WERI-Rb-1 (cell line): ENCODE results near the gene HTR6.

ENCODE experiments used
- DNase-seq: peaks from one replicate; pipeline ENCODE4 v3.0.0-alpha.2; 2020
- H3K27ac ChIP-seq: fragments of 250-450 bp; sonication (Bioruptor Pico); 2 replicates; pipeline ENCODE4 v1.5.1; 2020; ENCODE audit warnings: mild to moderate bottlenecking, moderate library complexity
- H3K27me3 ChIP-seq: fragments of 250-450 bp; sonication (Bioruptor Pico); 2 replicates; pipeline ENCODE4 v1.5.1; 2021; ENCODE audit warnings: mild to moderate bottlenecking, low read depth, moderate library complexity; ENCODE audit not compliant: insufficient read depth, severe bottlenecking
- H3K36me3 ChIP-seq: fragments of 250-450 bp; sonication (Bioruptor Pico); 2 replicates; pipeline ENCODE4 v1.5.1; 2020; ENCODE audit warnings: mild to moderate bottlenecking, moderate library complexity
- H3K4me3 ChIP-seq: 2 replicates; pipeline ENCODE4 v1.5.1; 2011; ENCODE audit warnings: low read depth, mild to moderate bottlenecking, control low read depth, low read length
- H3K9me3 ChIP-seq: fragments of 250-450 bp; sonication (Bioruptor Pico); 2 replicates; pipeline ENCODE4 v1.5.1; 2021; ENCODE audit warnings: mild to moderate bottlenecking, moderate library complexity; ENCODE audit not compliant: severe bottlenecking
- TF ChIP-seq, protein P1 (sequence below): IDR thresholded peaks from 2 replicates; pipeline ENCODE4 v1.5.1; 2011; ENCODE audit warnings: low read depth, mild to moderate bottlenecking, control low read depth, inconsistent platforms, low read length

The HTR6 gene

DNA sequence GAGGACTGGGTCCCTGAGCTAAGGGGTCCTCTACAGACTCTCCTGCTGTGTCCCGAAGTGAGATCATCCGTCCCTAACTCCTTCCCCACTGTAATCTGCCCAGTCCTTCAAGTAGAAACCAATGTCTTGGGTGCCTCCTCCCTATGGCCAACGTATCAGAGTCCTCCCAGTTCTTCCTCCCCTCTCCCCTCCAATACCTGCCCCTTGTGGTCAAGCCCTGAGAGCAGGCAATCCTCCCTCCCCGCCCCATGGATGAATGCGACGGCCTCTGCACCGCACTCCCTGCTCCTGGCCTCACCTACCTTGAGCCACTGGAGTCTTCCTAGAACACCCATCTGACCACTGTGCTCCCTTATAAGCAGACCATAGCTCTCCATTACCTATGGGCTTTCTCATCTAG is 31.1 kb downstream of the HTR6 start:
- Histone ChIP-seq H3K36me3 (no peaks in the 10 kb centered on the region), H3K27me3 (no peaks in the 10 kb centered on the region), H3K4me3 (no peak overlapping the region), H3K27ac (no peak overlapping the region), H3K9me3 (no peaks in the 10 kb centered on the region)
- no peak for DNase-seq
- TF ChIP-seq, protein P1, sequence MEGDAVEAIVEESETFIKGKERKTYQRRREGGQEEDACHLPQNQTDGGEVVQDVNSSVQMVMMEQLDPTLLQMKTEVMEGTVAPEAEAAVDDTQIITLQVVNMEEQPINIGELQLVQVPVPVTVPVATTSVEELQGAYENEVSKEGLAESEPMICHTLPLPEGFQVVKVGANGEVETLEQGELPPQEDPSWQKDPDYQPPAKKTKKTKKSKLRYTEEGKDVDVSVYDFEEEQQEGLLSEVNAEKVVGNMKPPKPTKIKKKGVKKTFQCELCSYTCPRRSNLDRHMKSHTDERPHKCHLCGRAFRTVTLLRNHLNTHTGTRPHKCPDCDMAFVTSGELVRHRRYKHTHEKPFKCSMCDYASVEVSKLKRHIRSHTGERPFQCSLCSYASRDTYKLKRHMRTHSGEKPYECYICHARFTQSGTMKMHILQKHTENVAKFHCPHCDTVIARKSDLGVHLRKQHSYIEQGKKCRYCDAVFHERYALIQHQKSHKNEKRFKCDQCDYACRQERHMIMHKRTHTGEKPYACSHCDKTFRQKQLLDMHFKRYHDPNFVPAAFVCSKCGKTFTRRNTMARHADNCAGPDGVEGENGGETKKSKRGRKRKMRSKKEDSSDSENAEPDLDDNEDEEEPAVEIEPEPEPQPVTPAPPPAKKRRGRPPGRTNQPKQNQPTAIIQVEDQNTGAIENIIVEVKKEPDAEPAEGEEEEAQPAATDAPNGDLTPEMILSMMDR: no peak

DNA sequence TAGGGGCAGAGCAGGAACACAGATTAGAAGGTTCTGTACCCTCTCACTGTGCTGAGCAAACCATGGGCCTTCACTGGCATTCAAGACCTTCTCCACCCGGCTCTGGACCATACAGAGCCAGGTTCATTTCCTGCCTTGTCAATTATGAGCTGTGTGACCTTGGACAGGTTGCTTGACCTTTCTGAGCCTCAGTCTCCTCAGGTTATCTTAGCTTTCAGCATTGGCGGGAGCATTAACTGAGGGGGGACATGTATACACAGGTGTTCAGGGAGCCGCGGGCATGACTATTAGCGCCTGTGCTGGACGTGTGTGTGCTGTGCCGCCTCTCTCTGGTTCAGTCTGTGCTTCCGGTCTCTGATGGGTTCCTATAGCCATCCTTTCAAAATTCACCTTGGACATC is 32.1 kb downstream of the HTR6 start:
- Histone ChIP-seq H3K36me3 (no peaks in the 10 kb centered on the region), H3K27me3 (no peaks in the 10 kb centered on the region), H3K9me3 (no peaks in the 10 kb centered on the region), H3K27ac (no peak overlapping the region), H3K4me3 (no peak overlapping the region)
- TF ChIP-seq, protein P1: no peak
- no peak for DNase-seq

DNA sequence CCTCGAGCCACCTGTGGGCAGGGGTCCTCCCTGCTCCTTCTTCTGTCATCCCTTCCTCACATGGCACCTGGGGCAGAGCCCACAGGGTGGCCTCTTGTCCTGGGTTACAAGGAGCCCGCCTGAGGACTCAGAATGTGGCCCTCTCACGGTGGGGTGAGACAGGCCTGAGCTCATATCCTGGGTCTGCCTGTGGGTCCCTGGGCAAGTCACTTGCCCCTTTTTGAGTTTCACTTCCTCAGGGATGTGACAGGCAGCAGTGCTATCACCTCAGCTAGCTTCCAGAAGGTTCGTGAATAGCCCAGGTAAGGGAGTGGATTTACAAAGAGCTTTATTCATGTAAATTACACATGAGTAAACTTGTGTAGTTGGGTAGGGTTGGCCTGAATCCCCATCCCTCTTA is 33.5 kb downstream of the HTR6 start:
- Histone ChIP-seq H3K27ac (no peak overlapping the region), H3K9me3 (no peaks in the 10 kb centered on the region), H3K4me3 (no peak overlapping the region), H3K36me3 (no peaks in the 10 kb centered on the region), H3K27me3 (no peaks in the 10 kb centered on the region)
- DNase-seq: no peak
- TF ChIP-seq, protein P1: no peak

DNA sequence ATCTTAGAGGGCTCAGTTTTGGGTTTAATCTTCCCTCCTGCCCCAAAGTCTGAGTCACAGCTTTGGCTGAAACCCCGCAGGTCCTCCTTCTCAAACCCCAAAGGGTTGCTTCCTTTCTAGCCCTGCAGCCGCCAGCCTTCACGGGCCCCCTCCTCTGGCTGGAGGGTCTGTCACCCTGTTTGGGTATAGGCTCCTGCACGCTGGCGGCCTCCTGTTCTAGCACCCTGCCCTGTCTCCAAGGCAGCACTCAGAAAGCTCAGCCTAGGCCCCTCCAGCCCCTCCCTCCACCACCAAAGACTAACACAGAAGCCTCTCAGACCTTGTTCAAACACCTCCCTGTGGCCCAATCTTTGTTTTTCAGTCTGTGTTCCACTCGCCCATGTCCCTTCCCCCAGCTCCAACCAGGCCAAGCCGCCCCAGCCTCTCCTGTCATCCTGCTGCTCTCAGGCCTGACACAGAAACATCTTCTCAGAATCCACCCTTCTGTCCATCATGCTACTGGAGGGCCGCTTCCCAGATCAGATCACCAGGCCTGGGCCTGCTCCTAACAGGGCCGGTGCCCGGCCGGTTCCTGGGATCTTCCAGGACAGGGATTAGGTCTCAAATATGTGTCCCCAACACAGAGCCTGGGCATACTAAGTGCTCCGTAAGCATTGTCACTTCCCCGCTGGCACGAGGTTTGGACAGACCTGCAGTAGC is 35.6 kb downstream of the HTR6 start:
- TF ChIP-seq, protein P1: no peak
- no peak overlapping the region for H3K27ac ChIP-seq
- no peak for DNase-seq
- no peaks in the 10 kb centered on the region for H3K27me3 ChIP-seq
- no peaks in the 10 kb centered on the region for H3K9me3 ChIP-seq
- H3K4me3 ChIP-seq: no peak overlapping the region
- H3K36me3 ChIP-seq: no peaks in the 10 kb centered on the region

DNA sequence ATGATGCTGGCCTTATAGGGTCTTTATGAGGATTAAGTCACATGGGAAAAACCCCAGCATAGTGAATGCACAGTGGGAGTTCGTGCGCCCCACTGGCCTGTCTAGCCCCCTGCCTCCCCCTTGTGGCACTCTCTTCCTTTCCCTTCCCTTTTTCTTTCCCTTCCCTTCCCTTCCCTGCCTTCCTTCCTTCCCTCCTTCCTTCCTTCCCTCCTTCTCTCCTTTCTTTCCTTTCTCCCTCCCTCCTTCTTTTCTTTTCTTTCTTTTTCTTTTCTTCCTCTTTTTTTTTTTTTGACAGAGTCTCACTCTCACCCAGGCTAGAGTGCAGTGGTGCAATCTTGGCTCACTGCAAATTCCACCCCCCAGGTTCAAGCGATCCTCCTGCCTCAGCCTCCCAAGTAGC is 38.6 kb downstream of the HTR6 start:
- Histone ChIP-seq H3K27ac (no peak overlapping the region), H3K9me3 (no peaks in the 10 kb centered on the region), H3K27me3 (no peaks in the 10 kb centered on the region), H3K4me3 (no peak overlapping the region), H3K36me3 (no peaks in the 10 kb centered on the region)
- TF ChIP-seq, protein P1: 0 out of 2 replicates have a peak, but pooled peaks have one; percentile 11
- no peak for DNase-seq
